ENCODE measurements around the gene BAZ1B.
"Not testable (repeated sequence)": the region's sequence is repeated elsewhere in the genome, so short reads cannot be mapped to it uniquely, and the experiment has no call there.

Gene BAZ1B

DNA sequence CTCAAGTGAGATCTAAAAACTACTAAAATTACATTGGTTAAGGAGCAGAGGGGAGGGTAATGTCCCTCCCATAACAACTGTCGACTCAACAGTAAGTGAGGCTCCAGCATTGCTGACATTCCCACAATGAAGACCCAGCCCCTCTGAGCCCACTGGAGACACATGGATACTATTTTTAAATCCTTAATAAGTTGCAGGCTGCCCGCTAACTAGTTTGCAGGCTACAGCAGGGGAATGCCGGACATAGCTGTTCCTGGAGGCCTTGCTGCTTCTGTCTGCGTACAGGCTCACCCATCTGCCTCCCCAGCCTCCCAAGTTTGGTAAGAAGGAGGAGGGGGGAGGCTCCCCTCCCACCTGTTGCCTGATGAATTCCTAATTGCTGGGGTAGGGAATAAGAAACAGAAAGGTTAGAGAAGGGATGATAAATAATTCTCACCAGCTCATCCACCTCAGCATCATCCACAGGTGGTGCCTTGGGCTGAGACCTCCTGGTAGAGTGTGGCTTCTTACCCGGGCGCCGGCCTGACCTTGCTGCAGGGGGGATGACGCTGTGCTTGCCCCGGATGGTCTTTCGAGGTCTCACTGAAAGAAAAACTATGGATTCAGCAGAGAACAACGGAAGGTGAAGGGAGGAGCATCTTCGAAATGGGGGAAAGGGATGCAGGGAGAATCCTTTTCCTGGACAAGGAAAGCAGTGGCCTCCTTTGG lies 78.4 kb downstream of the BAZ1B start:
- DNase-seq (ENCODE audit: low read depth in 3 of 3) = no peak

DNA sequence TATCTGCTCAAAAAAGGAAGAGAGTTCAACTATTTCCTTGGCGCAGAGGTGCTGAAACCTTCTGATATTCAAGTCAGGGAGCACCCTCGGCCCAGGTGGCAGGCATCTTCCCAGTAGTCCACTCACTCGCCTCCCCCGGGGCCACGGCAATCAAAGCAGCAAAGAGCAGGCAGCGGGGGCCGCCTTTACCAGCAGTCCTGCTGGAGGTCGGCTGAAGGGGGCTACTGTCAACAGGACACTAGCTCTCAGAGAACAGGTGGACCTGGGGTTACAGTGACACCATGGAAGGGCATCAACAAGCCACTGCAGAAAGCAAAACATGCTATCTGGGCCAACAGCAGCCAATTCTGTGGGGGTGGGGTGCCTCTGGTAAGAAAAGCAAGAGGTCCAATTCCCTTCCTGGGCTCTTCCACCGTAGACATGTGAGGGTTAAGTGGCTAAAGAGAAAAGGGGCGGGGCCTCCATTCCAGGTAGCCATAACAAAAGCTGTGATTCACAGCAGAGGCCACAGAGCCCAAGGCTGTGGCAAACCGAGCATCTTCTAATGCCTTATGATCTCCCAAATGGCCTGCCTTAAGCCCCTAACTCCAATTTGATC lies 79.1 kb downstream of the BAZ1B start:
- DNase-seq (ENCODE audit: low read depth in 3 of 3) = no peak

DNA sequence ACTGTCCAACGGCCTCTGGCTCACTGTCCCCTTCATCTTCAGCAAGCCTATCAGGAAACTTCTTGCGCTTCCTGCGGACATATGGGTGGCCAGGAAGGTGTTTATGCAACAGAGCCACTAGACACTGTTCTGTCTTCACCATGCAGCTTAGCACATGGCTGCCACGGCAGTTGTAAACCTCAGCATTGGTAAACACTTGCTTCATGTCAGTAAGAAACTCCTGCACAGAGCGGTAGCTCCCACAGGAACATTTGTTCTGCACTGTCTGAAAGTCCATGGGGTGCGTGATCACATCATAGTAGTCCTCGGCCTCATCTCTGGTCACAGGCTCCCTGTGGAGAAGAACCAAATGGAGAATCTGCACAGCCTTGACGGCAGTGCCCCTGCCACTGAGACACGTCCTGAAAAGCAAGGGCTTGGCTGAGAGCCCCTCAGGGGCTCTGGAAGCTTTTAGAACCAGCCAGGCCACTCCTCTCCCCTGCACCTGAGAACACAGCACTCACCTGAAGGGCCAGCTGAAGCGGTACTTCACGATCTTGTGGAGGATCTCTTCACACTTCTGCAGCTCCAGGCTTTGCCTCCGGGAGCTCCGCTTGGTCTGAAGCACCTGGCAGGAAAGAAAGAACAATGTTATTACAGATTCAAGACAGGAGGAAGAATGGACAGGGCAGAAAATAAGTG lies 79.7 kb downstream of the BAZ1B start:
- no peak for DNase-seq (ENCODE audit: low read depth in 3 of 3)

DNA sequence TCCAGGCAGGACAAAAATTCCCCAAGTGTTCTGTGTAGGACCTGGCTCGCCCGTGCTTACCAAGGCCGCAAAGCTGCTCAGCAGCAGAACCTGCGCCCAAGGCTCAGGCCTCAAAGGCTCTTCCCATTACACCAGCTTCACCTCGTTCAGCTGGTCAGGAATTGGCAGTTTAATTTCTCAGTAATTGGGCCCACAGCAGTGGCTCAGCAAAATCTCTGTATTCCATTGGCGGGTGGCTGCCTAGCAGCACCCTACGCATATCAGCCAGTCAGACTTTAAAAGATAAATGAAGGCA lies 82.7 kb downstream of the BAZ1B start:
- DNase-seq (ENCODE audit: low read depth in 3 of 3) = no peak

DNA sequence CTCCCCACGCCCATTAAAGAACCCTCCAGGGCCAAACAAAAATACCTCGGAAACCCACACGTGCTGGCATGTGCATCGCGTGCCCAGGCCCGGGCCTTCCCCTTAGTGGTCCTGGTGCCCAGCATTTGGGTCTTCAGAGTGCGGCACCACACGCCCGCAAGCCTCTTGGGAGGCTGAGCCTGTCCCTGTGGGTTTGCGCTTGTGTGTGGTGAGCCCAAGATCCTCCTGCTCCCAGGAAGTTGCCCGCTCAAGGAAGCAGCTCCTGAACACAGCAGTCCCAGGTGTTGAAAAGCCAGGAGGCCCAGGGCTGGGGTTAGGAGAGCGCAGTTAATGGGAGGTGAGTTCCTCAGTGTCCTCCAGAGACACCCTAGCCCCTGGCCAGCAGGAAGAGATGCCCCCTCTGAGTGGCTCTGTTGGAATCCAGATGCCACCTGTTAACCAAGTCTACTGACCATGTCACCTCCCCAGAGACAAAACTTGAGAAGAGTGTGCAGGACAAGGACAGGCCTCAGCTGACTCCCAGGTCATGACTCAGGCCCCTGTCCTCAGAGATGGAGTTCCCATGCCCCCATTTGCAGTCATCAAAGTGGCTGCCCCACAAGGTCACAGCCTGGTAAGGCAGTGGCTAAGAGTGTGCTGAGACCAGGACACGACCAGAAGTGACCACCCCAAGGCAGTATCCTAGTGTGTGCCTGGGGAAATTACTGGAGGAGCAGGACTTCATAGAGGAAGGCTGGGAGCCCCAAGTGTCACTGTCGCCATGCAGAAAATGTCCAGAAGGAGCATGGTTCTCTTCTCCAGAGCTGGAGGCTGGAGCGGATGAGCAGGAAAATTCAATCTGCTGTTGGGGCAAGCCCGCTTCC lies 83.3 kb downstream of the BAZ1B start:
- DNase-seq (ENCODE audit: low read depth in 3 of 3) = no peak

DNA sequence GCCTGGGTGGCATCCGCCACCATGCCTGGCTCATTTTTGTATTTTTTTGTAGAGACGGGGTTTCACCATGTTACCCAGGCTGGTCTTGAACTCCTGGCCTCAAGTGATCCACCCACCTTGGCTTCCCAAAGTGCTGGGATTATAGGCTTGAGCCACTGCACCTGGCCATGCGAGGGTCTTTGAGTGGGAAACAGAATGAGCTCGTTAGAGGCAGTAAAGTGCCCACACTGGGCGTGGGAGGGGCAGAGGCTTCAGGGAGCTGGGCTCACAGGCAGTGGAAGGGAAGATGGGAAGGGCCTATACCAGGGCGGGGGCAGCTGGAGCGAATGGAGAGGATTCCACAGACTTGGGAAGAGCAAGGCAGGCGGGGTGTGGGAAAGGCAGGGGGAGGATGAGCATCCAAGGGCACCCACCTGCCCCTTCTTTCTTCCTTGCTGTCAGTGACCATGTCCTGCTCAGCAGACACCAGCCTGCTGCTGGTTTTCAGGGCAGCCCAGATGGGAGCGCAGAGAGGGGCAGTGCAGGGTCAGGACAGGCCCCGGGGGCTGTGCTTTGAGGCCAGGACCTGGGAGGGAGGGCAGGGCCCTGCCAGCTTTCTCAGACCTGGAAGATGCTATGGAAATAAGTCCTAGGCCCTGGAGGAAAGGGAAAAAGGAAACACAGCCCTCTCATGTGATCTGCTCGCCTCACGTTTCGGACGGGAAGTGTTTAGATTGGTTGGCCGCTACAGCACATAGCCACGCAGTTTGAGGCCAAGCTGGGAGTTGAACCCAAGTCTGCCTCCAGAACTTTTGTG lies 84.3 kb downstream of the BAZ1B start:
- no peak for DNase-seq (ENCODE audit: low read depth in 3 of 3)

DNA sequence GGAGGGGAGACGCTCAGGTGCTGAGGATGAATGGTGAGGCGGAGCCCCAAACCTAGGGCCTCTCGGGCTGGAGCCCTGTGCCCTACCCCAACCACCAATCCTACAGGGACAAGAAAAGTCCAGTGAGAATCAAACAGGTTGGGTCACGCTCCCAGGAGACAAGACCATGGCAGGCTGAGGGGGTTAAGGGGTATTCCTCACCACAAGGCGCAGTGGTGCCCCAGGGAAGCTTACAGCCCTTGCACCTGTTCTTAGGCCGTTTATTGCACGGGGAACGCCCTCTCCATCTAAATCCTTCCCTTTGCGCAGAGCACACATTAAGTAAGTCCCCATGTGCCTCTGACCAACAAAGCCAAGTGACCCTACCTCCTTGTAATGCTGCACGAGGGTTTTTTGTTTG lies 85.0 kb downstream of the BAZ1B start:
- no peak for DNase-seq (ENCODE audit: low read depth in 3 of 3)

DNA sequence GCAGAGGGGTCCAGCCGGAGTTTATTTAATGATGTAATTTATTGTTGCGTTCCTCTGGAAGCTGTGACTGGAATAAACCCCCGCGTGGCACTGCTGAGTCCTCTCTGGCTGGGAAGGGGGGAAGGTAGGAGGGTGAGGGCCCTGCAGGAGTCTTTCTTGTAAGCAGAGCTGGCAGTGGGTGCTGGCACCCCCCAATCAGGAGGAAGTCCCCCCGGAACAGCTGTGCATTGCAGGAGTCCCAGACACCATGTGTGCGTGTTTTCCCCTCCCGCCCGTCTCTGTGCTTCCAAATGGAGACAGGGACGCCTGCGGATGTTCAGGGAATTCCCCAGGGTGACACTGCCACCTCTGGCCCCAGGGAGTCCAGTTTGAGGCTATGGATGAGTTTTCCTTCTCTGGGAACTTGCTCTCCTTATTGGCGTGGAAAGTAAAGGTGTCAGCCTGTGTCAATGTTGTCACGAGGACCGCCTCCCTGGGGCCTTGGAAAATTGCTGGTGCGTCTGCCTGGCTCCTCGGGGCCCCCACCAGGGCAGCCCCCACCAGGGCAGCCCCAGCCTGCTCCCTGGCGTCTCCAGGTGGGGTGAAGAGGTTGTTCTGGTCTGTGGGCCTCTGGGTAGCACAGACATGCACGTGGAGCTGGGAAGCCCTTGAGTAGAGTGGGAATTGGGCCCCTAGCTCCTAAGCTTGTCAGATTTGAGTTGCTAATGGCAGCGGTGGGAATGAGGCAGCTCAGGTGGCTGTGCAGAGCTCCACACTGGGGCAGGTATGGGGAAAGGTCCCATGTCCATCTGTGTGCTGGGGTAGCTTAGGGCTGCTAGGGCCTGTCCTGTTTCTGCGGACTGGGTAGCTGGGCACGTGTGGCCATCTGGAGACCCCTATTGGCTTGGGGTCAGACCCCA lies 85.8 kb downstream of the BAZ1B start:
- DNase-seq (ENCODE audit: low read depth in 3 of 3) = no peak

DNA sequence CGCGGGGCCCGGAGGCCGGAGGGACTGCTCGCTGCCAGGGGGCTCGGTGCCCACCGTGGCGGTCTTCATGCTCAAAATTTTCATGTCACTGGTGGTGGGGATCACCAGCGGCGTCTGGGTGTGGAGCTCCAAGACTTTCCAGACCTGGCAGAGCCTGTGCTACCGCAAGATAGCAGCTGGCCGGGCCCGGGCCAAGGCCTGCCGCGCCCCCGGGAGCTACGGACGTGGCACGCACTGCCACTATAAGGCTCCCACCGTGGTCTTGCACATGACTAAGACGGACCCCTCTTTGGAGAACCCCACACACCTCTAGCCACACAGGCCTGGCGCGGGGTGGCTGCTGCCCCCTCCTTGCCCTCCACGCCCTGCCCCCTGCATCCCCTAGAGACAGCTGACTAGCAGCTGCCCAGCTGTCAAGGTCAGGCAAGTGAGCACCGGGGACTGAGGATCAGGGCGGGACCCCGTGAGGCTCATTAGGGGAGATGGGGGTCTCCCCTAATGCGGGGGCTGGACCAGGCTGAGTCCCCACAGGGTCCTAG lies 86.6 kb downstream of the BAZ1B start:
- no peak for DNase-seq (ENCODE audit: low read depth in 3 of 3)

DNA sequence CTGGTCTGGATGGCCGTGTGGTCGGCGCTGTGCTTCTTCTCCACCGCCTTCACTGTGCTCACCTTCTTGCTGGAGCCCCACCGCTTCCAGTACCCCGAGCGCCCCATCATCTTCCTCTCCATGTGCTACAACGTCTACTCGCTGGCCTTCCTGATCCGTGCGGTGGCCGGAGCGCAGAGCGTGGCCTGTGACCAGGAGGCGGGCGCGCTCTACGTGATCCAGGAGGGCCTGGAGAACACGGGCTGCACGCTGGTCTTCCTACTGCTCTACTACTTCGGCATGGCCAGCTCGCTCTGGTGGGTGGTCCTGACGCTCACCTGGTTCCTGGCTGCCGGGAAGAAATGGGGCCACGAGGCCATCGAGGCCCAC lies 87.4 kb downstream of the BAZ1B start:
- DNase-seq (ENCODE audit: low read depth in 3 of 3) = no peak

DNA sequence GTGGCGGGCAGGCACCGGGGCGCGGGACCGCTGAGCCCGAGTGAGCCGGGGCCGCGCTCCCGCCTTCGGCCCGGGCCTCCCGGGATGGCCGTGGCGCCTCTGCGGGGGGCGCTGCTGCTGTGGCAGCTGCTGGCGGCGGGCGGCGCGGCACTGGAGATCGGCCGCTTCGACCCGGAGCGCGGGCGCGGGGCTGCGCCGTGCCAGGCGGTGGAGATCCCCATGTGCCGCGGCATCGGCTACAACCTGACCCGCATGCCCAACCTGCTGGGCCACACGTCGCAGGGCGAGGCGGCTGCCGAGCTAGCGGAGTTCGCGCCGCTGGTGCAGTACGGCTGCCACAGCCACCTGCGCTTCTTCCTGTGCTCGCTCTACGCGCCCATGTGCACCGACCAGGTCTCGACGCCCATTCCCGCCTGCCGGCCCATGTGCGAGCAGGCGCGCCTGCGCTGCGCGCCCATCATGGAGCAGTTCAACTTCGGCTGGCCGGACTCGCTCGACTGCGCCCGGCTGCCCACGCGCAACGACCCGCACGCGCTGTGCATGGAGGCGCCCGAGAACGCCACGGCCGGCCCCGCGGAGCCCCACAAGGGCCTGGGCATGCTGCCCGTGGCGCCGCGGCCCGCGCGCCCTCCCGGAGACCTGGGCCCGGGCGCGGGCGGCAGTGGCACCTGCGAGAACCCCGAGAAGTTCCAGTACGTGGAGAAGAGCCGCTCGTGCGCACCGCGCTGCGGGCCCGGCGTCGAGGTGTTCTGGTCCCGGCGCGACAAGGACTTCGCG lies 88.0 kb downstream of the BAZ1B start:
- peak in 1 of 3 donors; percentile 12 for DNase-seq (ENCODE audit: low read depth in 3 of 3)

DNA sequence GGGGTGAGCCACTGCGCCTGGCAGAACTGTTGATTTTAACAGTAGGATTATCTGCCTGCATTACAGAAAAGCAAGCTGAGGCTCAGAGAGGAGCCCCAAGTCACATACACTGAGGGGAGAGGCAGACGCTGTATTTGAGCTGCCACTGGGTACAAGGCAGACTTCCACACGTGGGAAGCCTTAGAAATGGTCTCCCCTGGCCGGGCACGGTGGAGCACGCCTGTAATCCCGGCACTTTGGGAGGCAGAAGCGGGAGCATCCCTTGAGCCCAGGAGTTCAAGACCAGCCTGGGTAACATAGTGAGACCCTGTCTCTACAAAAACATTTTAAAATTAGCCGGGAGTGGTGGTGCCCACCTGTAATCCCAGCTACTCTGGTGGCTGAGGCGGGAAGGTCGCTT lies 89.4 kb downstream of the BAZ1B start:
- DNase-seq (ENCODE audit: low read depth in 3 of 3) = no peak

DNA sequence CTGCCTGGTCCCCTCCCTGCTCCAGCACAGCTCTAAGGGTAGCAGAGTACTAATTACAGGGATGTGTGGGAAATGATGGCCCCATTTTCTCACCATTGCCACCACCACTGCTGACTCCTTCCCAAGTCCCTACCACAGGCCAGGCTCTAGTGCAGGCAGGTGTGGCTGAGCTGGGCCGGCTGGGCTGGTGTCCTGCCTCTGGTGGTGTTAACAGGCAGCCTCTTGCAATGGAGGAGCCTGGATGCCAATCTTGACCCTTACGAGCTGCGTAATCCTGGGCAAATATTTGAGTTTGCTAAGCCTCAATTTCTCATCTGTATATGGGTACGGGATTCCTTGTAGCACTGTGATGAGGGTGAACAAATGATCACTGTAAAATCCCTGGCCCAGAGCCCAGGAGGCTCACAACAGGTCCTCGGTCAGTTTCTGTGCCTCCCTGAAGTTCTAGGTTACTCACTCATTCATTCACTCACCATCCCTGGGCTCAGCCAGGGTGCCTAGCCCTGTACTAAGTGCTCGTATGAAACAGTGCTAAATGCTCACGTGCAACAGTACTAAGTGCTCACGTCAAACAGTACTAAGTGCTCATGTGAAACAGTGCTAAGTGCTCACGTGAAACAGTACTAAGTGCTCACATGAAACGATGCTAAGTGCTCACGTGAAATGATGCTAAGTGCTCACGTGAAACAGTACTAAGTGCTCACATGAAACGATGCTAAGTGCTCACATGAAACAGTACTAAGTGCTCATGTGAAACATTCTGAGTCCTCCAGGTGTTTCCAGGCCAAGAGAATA lies 90.9 kb downstream of the BAZ1B start:
- DNase-seq (ENCODE audit: low read depth in 3 of 3) = no peak

DNA sequence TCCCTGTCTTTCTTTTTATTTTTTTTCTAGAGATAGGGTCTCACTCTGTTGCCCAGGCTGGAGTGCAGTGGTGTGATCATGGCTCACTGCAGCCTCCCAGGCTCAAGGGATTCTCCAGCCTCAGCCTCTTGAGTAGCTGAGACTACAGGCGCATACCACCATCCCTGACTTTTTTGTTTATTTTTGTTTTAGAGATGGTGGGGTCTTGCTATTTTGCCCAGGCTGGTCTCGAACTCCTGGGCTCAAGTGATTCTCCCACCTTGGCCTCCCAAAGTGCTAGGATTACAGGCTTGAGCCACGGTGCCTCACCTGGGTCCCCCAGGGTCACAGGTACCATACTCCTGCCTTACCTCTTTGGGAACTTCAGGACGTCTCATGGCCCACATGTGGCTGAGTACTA lies 91.6 kb downstream of the BAZ1B start:
- not testable (repeated sequence) for DNase-seq (ENCODE audit: low read depth in 3 of 3)

DNA sequence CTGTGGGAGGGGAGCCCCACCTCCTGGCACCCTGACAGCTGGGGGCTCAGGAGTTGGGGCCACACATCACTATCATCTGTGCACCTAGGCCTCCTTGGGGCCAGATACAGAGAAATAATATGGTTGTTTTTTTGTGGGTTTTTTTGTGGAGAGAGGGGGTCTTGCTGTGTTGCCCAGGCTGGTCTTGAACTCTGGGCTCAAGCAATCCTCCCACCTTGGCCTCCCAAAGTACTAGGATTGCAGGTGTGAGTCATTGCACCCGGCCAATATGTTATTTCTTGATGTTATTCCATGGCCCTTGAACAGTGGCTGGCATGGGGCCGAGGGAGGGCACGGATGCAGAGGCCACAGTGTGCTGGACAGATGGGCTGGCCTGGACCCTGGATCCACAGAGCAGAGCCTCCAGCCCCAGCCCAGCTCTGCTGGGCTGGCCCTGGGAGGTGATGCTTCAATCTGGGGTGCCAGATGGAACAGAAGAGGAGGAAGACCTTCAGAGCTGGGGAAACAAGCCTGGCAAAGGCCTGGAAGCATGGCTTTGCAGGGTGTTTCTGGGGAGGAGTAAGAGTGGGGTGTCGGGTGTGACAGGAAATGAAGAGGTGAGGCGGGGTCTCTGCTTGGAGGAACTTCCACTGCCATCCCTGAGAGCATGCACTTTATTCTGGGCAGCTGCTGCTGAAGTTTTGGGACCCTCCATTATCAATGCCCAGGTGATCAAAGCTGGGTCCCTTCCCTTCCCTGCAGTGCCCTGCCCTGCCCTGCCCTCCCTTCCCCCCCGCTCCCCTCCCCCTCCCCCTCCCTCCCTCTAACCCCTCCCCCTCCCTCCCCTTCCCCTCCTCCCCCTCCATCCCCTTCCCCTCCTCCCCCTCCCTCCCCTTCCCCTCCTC lies 92.2 kb downstream of the BAZ1B start:
- no peak for DNase-seq (ENCODE audit: low read depth in 3 of 3)

DNA sequence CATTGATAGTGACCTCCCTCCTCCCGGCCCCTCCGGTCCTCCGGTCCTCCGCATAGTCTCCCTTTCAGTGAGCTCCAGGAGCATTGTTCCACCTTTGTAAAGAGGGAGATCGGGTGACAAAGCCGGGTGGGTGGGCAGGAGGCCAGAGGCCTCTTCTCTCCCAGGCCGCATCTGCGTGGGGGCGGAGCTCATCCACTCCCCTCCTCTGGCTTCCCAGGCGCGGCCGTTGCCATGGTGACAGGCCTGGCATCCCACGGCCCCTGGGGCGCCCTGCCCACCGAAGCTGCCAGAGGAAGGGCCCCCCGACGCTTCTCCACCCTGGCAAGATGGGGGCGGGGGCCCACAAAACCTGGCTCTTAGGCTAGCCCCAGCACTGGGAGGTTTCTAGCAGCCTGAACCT lies 92.9 kb downstream of the BAZ1B start:
- DNase-seq (ENCODE audit: low read depth in 3 of 3) = no peak

DNA sequence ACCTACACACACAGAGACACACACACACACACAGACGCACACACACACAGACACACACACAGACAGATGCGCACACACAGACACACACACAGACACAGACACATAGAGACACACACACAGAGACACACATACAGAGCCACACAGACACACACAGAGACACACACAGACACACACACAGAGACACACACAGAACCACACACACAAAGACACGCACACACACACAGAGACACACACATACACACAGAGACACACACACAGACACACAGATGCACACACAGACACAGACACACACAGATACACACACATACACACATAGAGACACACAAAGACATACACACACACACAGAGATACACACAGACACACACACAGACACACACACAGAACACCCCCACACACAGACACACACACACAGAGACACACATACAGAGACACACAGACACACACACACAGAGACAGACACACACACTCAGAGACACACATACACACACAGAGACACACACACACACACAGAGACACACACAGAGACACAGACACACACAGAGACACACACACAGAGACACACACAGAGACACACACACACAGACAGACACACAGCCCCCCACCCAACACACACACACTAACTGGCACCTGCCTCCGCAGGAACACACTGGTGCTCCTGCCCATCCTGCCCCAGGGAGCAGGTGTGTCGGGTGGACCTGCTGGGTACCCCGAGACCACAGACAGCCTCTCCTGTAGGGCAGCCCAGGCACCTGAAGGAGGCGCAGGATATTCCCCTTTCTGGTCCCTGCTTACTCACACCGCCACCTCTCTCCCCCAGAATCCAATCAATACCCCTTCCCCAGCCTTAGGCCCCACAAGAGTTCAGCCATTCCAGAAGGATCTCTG lies 93.9 kb downstream of the BAZ1B start:
- DNase-seq (ENCODE audit: low read depth in 3 of 3) = no peak

All from stimulated activated CD4-positive, alpha-beta T cell treated with anti-CD3 and anti-CD28 coated beads, TNF-alpha, amount 100 ng/mL, for 48 hours (primary cell).